ENCODE measurements around the gene MYBPH.

Gene MYBPH

DNA sequence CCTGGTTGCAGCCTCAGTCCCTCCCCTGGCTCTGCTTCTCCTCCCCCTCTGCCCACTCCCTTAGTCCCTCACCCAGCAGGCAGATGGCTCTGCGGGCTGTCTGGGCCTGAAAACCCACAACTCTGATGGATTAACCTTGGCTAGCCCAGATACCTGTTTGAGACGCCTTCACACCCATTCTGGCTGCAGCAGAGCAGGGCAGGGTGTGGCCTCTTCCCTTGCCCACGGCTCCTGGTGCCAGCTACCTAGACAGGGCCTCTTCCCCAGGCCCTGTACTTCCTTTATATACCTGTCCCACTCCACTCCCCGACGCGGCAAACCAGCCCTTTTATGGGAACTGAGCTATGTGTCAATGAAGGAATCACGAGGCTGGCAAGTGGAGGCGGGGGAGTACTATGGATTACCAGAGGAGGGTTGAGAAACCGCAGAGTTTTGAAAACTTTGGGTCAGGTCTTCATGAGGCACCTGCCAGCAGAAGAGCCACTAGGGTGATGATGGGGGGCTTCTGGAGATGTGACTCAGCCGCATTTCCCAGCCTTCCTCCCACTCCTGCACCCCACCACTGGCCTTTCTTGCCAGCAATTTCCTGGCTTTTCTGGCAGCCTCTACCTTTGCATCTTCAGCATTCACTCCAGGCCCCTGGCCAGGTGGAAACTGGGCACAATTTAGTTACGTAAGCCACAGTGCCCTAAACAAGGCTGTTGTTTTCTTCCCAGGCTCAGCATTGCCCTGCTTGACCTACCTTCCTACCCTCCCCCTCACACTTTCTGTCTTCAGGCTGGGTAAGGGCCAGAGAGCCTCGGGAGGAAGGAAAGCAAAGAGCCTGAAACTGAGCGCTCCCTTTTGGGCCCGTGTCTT is 11.0 kb upstream of the MYBPH start, which contains the start of gene CHI3L1:
Gene CHI3L1 (minus strand): TSS at position 259 of the 858 bp plus-strand sequence. CDS start 81 bp downstream, at position 178.
- peak within 1 kb of the TSS; percentile 34 for H3K4me3 ChIP-seq (replicated peaks; ENCODE audit: low read depth, low read length)

DNA sequence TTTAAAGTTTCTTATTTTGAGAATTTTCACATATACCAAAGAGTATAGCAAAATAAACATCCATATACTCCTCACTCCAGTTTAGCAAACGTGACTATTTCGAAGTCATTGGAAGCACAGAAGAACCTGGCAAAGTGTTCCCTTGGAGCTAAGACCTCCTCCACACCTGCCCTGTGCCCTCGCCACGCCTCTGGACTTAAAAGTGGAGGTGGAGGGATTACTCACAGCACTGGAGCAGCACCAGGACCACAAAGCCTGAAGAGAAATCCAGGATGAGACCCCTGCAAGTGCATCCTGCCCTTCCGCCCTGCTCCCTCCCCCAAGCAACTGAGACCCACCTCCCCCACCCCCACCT is 10.4 kb upstream of the MYBPH start:
- peak overlapping the region; percentile 34 for H3K4me3 ChIP-seq (replicated peaks; ENCODE audit: low read depth, low read length)
- TF ChIP-seq CTCF (IDR thresholded peaks at IDR 0.05; ENCODE audit: low read length, missing control alignments) = no peak
- no peak for DNase-seq (ENCODE audit: low read depth)

More for the DNA sequence above, 11.0 kb upstream of the MYBPH start, which contains the start of gene CHI3L1:
- no peak for TF ChIP-seq CTCF (IDR thresholded peaks at IDR 0.05; ENCODE audit: low read length, missing control alignments)
- DNase-seq (ENCODE audit: low read depth) = peak; percentile 90

DNA sequence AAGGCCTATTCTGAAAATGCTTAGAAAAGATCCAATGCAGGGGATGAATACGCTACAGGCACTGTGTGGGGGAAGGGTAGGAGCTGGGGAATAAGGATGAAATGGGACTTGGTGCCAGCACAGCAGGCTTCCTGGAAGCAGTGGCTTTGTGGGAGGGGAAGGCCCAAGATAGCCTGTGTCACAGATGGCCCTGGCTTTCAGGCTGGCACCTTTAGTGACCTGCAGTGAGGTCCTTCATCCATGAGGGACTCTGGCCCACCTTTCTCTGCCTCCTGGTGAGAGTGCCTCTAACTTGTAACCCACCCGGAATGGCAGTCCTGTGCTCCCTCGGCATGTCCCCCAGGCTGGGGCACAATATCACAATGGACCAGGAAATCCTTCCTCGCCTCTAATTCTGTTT is 10.0 kb upstream of the MYBPH start:
- no peak for DNase-seq (ENCODE audit: low read depth)
- H3K4me3 ChIP-seq (replicated peaks; ENCODE audit: low read depth, low read length) = peak overlapping the region; percentile 34
- TF ChIP-seq CTCF (IDR thresholded peaks at IDR 0.05; ENCODE audit: low read length, missing control alignments) = no peak

- H3K4me3 ChIP-seq (replicated peaks; ENCODE audit: low read depth, low read length) = peak overlapping the region; percentile 34
- no peak for DNase-seq (ENCODE audit: low read depth)
- TF ChIP-seq CTCF (IDR thresholded peaks at IDR 0.05; ENCODE audit: low read length, missing control alignments) = no peak
These were observed 9.4 kb upstream of the MYBPH start for GRCh38 chr1:203185061-203185461.

GRCh38 chr1:203184467-203184866 is 8.8 kb upstream of the MYBPH start:
- no peak for DNase-seq (ENCODE audit: low read depth)
- H3K4me3 ChIP-seq (replicated peaks; ENCODE audit: low read depth, low read length) = peak overlapping the region; percentile 3
- no peak for TF ChIP-seq CTCF (IDR thresholded peaks at IDR 0.05; ENCODE audit: low read length, missing control alignments)

GRCh38 chr1:203183828-203184227 is 8.2 kb upstream of the MYBPH start:
- TF ChIP-seq CTCF (IDR thresholded peaks at IDR 0.05; ENCODE audit: low read length, missing control alignments) = no peak
- no peak overlapping the region for H3K4me3 ChIP-seq (replicated peaks; ENCODE audit: low read depth, low read length)
- DNase-seq (ENCODE audit: low read depth) = no peak
